Peyer's patch (tissue), 4 donors: ENCODE data around the gene IGFBP4.

Source experiments
- POLR2A ChIP-seq, 2 donors: fragments of 450-650 bp; IDR thresholded peaks; one replicate each; pipeline ENCODE4 v1.5.1; 2017; ENCODE audit warnings: antibody characterized with exemption in 2 of 2, mild to moderate bottlenecking in 2 of 2, moderate library complexity in 2 of 2
- TF ChIP-seq, protein P1 (sequence below), 6 experiments: fragments of 450-650 bp in 4 of 6; fragments of 200-600 bp in 2 of 6; sonication (generic) in 1 of 6; IDR thresholded peaks; one replicate each; pipeline ENCODE4 v1.5.1; 2017 to 2019; ENCODE audit warnings: antibody characterized with exemption in 6 of 6, mild to moderate bottlenecking in 3 of 6, moderate library complexity in 1 of 6

DNA sequence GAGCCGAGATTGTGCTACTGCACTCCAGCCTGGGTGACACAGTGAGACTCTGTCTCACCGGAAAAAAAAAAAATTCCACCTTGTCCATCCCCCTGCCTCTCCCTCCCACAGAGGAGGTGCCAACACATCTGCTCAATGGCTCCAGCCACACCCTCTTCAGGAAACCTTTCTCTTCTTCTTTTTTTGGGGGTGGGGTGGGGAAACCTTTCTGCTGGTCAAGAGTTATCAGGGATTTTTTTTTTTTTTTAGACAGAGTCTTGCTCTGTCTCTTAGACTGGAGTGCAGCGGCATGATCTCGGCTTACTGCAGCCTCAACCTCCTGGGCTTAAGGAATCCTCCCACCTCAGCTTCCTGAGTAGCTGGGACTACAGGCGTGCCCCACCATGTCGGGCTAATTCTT, 39.5 kb downstream of the IGFBP4 start:
- TF ChIP-seq, protein P1, sequence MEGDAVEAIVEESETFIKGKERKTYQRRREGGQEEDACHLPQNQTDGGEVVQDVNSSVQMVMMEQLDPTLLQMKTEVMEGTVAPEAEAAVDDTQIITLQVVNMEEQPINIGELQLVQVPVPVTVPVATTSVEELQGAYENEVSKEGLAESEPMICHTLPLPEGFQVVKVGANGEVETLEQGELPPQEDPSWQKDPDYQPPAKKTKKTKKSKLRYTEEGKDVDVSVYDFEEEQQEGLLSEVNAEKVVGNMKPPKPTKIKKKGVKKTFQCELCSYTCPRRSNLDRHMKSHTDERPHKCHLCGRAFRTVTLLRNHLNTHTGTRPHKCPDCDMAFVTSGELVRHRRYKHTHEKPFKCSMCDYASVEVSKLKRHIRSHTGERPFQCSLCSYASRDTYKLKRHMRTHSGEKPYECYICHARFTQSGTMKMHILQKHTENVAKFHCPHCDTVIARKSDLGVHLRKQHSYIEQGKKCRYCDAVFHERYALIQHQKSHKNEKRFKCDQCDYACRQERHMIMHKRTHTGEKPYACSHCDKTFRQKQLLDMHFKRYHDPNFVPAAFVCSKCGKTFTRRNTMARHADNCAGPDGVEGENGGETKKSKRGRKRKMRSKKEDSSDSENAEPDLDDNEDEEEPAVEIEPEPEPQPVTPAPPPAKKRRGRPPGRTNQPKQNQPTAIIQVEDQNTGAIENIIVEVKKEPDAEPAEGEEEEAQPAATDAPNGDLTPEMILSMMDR (IDR thresholded peaks at IDR 0.05): no peak
- TF ChIP-seq POLR2A (IDR thresholded peaks at IDR 0.05): no peak
